ENCODE measurements around the gene SRMS.

SRMS gene

GRCh38 chr20:63551068-63551467, 3.5 kb upstream of the SRMS start:
- H3K4me3 ChIP-seq (ENCODE audit: low read depth, low read length) = no peak overlapping the region
- H3K79me2 ChIP-seq = no peaks in the 10 kb centered on the region
- peaks cover 4% of the 10 kb centered on the region for H3K4me1 ChIP-seq
- no peak overlapping the region for H3K27ac ChIP-seq
- no peaks in the 10 kb centered on the region for H3K9me3 ChIP-seq (ENCODE audit: control insufficient read depth, low read length)
- H3K27me3 ChIP-seq (ENCODE audit: control insufficient read depth, insufficient read depth, low read length) = no peaks in the 10 kb centered on the region
- no peak overlapping the region for H2AFZ ChIP-seq
- H3K36me3 ChIP-seq (ENCODE audit: control insufficient read depth, insufficient read depth, low read length) = no peaks in the 10 kb centered on the region
- H3K4me2 ChIP-seq (ENCODE audit: low read length) = no peak overlapping the region
- H3K9ac ChIP-seq = no peak overlapping the region
- TF ChIP-seq, protein P1, sequence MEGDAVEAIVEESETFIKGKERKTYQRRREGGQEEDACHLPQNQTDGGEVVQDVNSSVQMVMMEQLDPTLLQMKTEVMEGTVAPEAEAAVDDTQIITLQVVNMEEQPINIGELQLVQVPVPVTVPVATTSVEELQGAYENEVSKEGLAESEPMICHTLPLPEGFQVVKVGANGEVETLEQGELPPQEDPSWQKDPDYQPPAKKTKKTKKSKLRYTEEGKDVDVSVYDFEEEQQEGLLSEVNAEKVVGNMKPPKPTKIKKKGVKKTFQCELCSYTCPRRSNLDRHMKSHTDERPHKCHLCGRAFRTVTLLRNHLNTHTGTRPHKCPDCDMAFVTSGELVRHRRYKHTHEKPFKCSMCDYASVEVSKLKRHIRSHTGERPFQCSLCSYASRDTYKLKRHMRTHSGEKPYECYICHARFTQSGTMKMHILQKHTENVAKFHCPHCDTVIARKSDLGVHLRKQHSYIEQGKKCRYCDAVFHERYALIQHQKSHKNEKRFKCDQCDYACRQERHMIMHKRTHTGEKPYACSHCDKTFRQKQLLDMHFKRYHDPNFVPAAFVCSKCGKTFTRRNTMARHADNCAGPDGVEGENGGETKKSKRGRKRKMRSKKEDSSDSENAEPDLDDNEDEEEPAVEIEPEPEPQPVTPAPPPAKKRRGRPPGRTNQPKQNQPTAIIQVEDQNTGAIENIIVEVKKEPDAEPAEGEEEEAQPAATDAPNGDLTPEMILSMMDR (IDR thresholded peaks at IDR 0.05) = no peak

GRCh38 chr20:63549679-63550282, 2.2 kb upstream of the SRMS start:
- no peaks in the 10 kb centered on the region for H3K9me3 ChIP-seq (ENCODE audit: control insufficient read depth, low read length)
- no peak overlapping the region for H3K9ac ChIP-seq
- H3K27me3 ChIP-seq (ENCODE audit: control insufficient read depth, insufficient read depth, low read length) = no peaks in the 10 kb centered on the region
- no peak overlapping the region for H3K4me3 ChIP-seq (ENCODE audit: low read depth, low read length)
- TF ChIP-seq, protein P1 (IDR thresholded peaks at IDR 0.05) = no peak
- H3K4me1 ChIP-seq = peaks cover 4% of the 10 kb centered on the region
- H3K79me2 ChIP-seq = no peaks in the 10 kb centered on the region
- H3K4me2 ChIP-seq (ENCODE audit: low read length) = no peak overlapping the region
- H2AFZ ChIP-seq = no peak overlapping the region
- H3K27ac ChIP-seq = no peak overlapping the region
- no peaks in the 10 kb centered on the region for H3K36me3 ChIP-seq (ENCODE audit: control insufficient read depth, insufficient read depth, low read length)

DNA sequence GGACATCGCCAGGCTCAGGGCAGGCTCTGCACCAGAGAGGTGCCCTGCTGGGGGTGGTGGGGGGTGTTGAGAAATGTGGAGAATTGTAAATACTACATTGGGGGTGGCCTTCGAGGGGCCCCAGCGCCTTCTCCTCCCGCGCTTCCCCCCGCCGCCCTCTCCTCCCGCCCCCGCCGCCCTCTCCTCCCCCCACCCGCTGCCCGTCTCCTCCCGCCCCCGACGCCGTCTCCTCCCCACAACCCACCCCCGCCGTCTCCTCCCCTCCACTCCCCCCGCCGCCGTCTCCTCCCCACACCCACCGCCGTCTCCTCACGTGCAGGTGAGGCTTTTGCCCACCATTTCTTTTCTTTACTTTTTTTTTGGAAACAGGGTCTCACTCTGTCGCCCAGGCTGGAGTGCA, 1.5 kb upstream of the SRMS start:
- no peak overlapping the region for H3K27ac ChIP-seq
- H3K79me2 ChIP-seq = no peaks in the 10 kb centered on the region
- H3K4me3 ChIP-seq (ENCODE audit: low read depth, low read length) = no peak overlapping the region
- H3K4me1 ChIP-seq = peaks cover 4% of the 10 kb centered on the region
- no peak overlapping the region for H3K9ac ChIP-seq
- TF ChIP-seq, protein P1 (IDR thresholded peaks at IDR 0.05) = no peak
- no peak overlapping the region for H2AFZ ChIP-seq
- H3K4me2 ChIP-seq (ENCODE audit: low read length) = no peak overlapping the region
- H3K9me3 ChIP-seq (ENCODE audit: control insufficient read depth, low read length) = no peaks in the 10 kb centered on the region
- no peaks in the 10 kb centered on the region for H3K27me3 ChIP-seq (ENCODE audit: control insufficient read depth, insufficient read depth, low read length)
- H3K36me3 ChIP-seq (ENCODE audit: control insufficient read depth, insufficient read depth, low read length) = no peaks in the 10 kb centered on the region

GRCh38 chr20:63548542-63548941, 993 bp upstream of the SRMS start:
- H3K27me3 ChIP-seq (ENCODE audit: control insufficient read depth, insufficient read depth, low read length) = no peaks in the 10 kb centered on the region
- no peak overlapping the region for H3K9ac ChIP-seq
- peaks cover 4% of the 10 kb centered on the region for H3K4me1 ChIP-seq

More at GRCh38 chr20:63548542-63548941, 993 bp upstream of the SRMS start:
- TF ChIP-seq, protein P1 (IDR thresholded peaks at IDR 0.05) = no peak
- H3K4me2 ChIP-seq (ENCODE audit: low read length) = no peak overlapping the region
- H2AFZ ChIP-seq = no peak overlapping the region
- H3K36me3 ChIP-seq (ENCODE audit: control insufficient read depth, insufficient read depth, low read length) = no peaks in the 10 kb centered on the region
- no peaks in the 10 kb centered on the region for H3K79me2 ChIP-seq
- H3K9me3 ChIP-seq (ENCODE audit: control insufficient read depth, low read length) = no peaks in the 10 kb centered on the region
- H3K27ac ChIP-seq = no peak overlapping the region
- H3K4me3 ChIP-seq (ENCODE audit: low read depth, low read length) = no peak overlapping the region
